Thymus (tissue), 11 donors: ENCODE measurements around the gene ULK4. TPM values are rescaled to one million over a fixed set of nuclear protein-coding genes. Genes with fewer than 3 reads are reported as not detected.
"Not testable (repeated sequence)": the region's sequence is repeated elsewhere in the genome, so short reads cannot be mapped to it uniquely, and the experiment has no call there.

ENCODE experiments used
- DNase-seq, 9 donors: peaks; one replicate each; pipeline ENCODE4 v3.0.0-alpha.2; 2013; ENCODE audit warnings: low spot score in 9 of 9, low read depth in 6 of 9, missing footprints in 1 of 9
- H3K27ac ChIP-seq, 2 donors: one replicate each; pipeline ENCODE4 v1.5.1; 2013; ENCODE audit warnings: control low read depth in 1 of 2, low read depth in 1 of 2, low read length in 1 of 2, mild to moderate bottlenecking in 1 of 2, moderate library complexity in 1 of 2
- H3K27me3 ChIP-seq, 2 donors: one replicate each; pipeline ENCODE4 v1.5.1; 2013; ENCODE audit warnings: low read length in 1 of 2; ENCODE audit not compliant: control insufficient read depth in 2 of 2, insufficient read depth in 1 of 2
- H3K36me3 ChIP-seq, 2 donors: one replicate each; pipeline ENCODE4 v1.5.1; 2013; ENCODE audit warnings: low read length in 1 of 2, mild to moderate bottlenecking in 1 of 2, moderate library complexity in 1 of 2; ENCODE audit not compliant: control insufficient read depth in 2 of 2, insufficient read depth in 2 of 2
- H3K4me1 ChIP-seq, 2 donors: one replicate each; pipeline ENCODE4 v1.5.1; 2013; ENCODE audit warnings: low read length in 2 of 2; ENCODE audit not compliant: control insufficient read depth in 2 of 2, insufficient read depth in 2 of 2
- H3K4me3 ChIP-seq, 2 donors: one replicate each; pipeline ENCODE4 v1.5.1; 2013; ENCODE audit warnings: low read length in 2 of 2, control low read depth in 1 of 2, mild to moderate bottlenecking in 1 of 2
- H3K9me3 ChIP-seq, 2 donors: one replicate each; pipeline ENCODE4 v1.5.1; 2013; ENCODE audit warnings: low read length in 1 of 2, mild to moderate bottlenecking in 1 of 2; ENCODE audit not compliant: control insufficient read depth in 2 of 2, insufficient read depth in 1 of 2
- WGBS: extraction: QIAGEN DNeasy Blood & Tissue Kit; methylation state at CpG from one replicate; pipeline ENCODE4 v1.1.7; 2013; 5-methylcytosine and 5-hydroxymethylcytosine counted together
- polyA plus RNA-seq: library from polyadenylated mRNA; stranded (reverse); fragments of 200-250 nt; gene quantifications from one replicate; pipeline ENCODE4 v1.2.3, GENCODE V29; 2013
- total RNA-seq: library from RNA; stranded (reverse); fragments of 120-200 nt; gene quantifications from one replicate; pipeline ENCODE4 v1.2.4, GENCODE V29; 2013
- donor health status: healthy.

The ULK4 gene
- total and polyA plus RNA-seq, 2 donors, result 3.4 to 6.3 TPM

DNA sequence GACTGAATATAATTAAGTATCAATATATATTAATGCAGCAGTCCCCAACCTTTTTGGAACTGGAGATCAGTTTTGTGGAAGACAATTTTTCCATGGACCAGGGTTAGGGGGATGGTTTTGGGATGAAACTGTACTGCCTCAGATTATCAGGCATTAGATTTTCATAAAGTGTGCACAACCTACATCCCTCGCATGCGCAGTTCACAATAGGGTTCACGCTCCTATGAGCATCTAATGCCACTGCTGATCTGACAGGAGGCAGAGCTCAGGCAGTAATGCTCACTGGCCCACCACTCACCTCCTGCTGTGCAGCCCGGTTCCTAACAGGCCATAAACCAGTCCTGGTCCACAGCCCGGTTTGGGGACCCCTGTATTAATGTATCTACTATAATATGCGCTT is 95.6 kb downstream of the ULK4 start:
- Histone ChIP-seq H3K27ac (no peak overlapping the region), H3K4me3 (no peak overlapping the region), H3K9me3 (no peaks in the 10 kb centered on the region), H3K36me3 (no peaks in the 10 kb centered on the region), H3K4me1 (no peaks in the 10 kb centered on the region), H3K27me3 (no peaks in the 10 kb centered on the region)
- DNase-seq, result no peak
- WGBS, result 96% methylated on average over 6 of the region's 6 CpGs

DNA sequence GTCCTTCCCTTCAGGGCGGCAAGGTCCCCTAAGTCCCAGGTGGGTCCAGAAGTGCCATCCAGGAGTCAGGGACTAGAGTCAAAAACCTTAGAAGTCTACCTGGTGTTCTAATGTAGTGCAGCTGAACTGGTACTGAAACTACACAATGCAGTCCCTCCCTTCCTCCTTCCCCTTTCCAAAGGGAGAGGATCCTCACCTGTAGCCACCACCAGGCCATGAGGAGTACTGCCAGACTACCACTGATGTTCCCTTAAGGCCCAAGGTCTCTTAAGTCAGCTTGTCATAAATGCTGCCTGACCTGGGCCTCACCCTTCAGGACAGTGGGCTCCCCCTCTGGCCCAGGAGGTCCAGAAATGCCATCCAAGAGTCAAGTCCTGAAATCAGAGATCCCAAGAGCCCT is 98.9 kb downstream of the ULK4 start:
- 98% methylated on average over 1 of the region's 1 CpG for WGBS
- DNase-seq, result no peak
- Histone ChIP-seq H3K27ac (no peak overlapping the region), H3K4me1 (no peaks in the 10 kb centered on the region), H3K9me3 (no peaks in the 10 kb centered on the region), H3K27me3 (no peaks in the 10 kb centered on the region), H3K36me3 (no peaks in the 10 kb centered on the region), H3K4me3 (no peak overlapping the region)

DNA sequence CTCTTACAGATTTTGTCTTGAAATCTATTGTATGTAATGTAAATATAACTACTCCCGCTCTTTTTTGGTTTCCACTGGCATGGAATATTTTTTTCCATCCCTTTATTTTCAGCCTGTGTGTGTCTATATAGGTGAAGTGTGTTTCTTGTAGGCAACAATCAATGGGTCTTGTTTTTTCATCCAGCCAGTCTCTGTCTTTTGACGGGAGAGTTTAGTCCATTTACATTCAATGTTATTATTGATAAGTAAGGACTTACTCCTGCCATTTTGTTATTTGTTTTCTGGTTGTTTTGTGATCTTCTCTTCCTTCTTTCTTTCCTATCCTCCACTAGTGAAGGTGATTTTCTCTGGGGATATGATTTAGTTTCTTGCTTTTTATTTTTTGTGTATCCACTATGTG is 101.4 kb downstream of the ULK4 start:
- H3K27me3 ChIP-seq, result not testable (repeated sequence)
- 97% methylated on average over 2 of the region's 2 CpGs for WGBS

DNA sequence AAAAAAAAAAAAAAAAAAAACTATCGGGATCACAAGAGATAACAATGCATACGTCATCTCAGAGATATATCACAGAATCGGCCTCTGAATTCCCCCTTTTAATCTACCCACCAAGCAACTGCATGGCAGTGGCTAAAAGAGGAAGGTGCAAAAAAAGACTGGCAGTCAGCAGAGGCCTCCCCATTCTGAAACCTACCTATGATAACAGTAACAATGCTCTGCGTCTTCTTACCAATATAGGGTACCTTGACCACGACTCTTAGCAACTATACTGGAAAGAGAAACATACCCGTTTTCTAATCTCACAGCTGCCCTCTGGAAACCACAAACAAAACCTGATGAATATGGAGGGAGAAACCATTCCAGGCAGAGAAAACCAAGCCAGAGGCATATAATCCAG is 106.9 kb downstream of the ULK4 start:
- H3K9me3 ChIP-seq, result no peaks in the 10 kb centered on the region
- DNase-seq, result no peak
- H3K4me3 ChIP-seq, result no peak overlapping the region
- no peaks in the 10 kb centered on the region for H3K27me3 ChIP-seq
- H3K4me1 ChIP-seq, result no peaks in the 10 kb centered on the region
- no peak overlapping the region for H3K27ac ChIP-seq
- WGBS, result 87% methylated on average over 6 of the region's 6 CpGs
- no peaks in the 10 kb centered on the region for H3K36me3 ChIP-seq

More for the DNA sequence above, 101.4 kb downstream of the ULK4 start:
- H3K36me3 ChIP-seq, H3K4me3 ChIP-seq, H3K4me1 ChIP-seq, DNase-seq, H3K27ac ChIP-seq, H3K9me3 ChIP-seq: not testable (repeated sequence)

DNA sequence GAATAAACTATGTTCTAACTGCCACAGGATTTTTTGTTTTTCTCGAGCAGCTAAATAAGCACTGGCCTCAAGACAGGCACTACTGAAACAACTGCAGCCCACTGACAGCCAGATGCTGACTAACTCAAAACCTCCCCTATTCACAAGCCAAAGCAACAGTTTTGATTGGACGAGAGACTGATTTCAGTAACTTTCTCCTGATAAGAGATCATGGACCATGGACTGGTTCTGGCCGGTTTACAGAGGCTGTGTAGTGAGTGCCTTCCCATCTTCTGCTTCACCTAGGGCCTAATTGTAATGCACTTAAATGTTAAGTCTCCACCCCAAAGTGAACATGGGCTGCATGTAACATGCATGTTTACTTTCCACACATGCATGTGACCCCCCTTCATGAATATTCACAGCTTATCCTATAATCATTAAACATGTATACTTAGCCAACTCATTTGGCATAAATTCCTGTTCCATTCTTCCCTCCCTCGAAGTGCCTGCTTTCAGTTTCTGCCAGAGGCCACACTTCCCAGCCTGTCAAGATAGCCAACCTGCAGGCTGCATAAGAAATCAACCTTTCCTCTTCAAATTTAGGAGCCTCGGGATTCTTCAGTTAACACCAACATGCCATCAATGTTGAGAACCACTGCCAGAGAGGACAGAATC is 108.2 kb downstream of the ULK4 start:
- DNase-seq, result no peak
- no peak overlapping the region for H3K4me3 ChIP-seq
- no peaks in the 10 kb centered on the region for H3K36me3 ChIP-seq
- no peaks in the 10 kb centered on the region for H3K27me3 ChIP-seq
- H3K4me1 ChIP-seq, result no peaks in the 10 kb centered on the region
- no peaks in the 10 kb centered on the region for H3K9me3 ChIP-seq
- H3K27ac ChIP-seq, result no peak overlapping the region
- 91% methylated on average over 5 of the region's 5 CpGs for WGBS

DNA sequence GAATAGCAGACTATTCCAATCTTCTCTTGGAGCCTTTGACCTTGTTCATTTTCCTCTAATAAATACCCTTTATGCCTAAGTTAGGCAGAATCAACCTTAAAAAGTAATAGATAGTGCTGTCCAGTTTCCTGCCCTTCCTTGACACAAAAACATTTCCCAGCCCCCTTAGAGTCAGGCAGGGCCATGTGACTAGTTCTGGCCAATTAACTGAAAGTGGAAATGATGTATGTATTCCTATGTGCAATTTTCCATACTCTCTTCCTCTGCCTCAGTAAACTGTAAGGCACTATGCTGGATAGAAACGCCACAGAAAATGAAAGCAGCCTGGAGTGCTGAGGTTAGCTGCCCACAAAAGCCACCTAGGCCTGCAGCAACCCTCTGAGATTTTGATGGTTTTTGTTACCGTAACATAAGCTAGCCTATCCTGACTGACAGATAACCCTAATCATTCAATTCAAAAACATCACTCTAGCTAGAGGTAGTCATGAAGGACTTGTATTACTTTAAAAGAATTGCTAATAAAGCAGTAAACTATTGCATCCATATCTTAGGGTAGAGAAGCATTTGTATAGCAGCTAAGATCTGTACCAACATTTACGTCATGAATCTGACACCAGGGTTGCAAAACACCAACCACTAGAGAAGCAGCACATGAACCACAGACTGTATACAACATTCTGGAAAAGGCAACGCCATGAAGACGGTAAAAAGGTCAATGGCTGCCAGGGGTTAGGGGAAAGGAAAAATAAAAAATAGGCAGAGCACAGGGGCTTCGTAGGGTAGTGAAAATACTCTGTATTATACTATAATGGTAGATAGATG is 112.9 kb downstream of the ULK4 start:
- Histone ChIP-seq H3K27ac (no peak overlapping the region), H3K4me3 (no peak overlapping the region), H3K9me3 (peaks cover 0 to 3% of the 10 kb centered on the region in 2 donors), H3K4me1 (no peaks in the 10 kb centered on the region), H3K36me3 (no peaks in the 10 kb centered on the region), H3K27me3 (no peaks in the 10 kb centered on the region)
- WGBS, result 81% methylated on average over 6 of the region's 6 CpGs
- no peak for DNase-seq

DNA sequence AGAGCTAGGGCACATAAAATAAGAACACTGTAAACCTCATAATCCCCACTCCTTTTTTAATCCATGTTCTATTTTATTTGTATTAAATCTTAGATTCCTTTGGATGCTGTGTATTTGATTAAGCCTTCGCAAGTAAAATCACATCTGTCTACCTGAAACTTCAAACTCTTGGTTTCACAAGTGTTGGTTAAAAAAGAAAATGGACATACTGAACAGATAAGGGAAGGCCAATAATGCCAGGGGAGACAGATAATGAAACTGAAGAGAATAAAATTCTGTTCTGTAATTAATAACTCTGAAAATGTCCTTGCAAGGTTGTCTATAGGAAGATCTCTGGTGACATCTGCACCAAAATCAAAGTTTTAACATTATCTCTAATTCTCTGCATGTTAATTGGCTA is 114.2 kb downstream of the ULK4 start:
- DNase-seq, result no peak
- Histone ChIP-seq H3K36me3 (no peaks in the 10 kb centered on the region), H3K9me3 (peaks cover 0 to 3% of the 10 kb centered on the region in 2 donors), H3K4me1 (no peaks in the 10 kb centered on the region), H3K27ac (no peak overlapping the region), H3K27me3 (no peaks in the 10 kb centered on the region), H3K4me3 (no peak overlapping the region)
- 100% methylated on average over 1 of the region's 1 CpG for WGBS

DNA sequence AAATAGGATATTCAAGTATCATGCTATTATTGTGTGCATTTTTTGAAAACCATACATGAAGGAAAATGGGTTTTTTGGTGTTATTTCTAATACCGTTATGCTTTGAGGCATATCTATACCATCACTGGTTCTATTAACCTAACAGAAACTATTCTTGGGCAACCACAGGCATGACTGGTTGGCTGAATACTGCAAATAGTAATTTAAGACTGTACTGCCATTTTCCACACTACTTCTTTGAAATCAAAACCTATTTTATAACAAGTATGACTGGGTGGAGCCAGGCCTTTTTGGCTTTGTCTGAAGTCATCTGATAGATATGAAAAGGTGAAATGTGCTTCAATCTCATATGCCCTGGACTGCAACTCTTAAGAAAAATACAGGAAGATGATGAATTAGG is 115.1 kb downstream of the ULK4 start:
- WGBS, result 96% methylated on average over 1 of the region's 1 CpG
- H3K36me3 ChIP-seq, result no peaks in the 10 kb centered on the region
- H3K27me3 ChIP-seq, result no peaks in the 10 kb centered on the region
- H3K27ac ChIP-seq, result no peak overlapping the region
- H3K4me1 ChIP-seq, result no peaks in the 10 kb centered on the region
- H3K4me3 ChIP-seq, result no peak overlapping the region
- H3K9me3 ChIP-seq, result peaks cover 0 to 3% of the 10 kb centered on the region in 2 donors
- no peak for DNase-seq

DNA sequence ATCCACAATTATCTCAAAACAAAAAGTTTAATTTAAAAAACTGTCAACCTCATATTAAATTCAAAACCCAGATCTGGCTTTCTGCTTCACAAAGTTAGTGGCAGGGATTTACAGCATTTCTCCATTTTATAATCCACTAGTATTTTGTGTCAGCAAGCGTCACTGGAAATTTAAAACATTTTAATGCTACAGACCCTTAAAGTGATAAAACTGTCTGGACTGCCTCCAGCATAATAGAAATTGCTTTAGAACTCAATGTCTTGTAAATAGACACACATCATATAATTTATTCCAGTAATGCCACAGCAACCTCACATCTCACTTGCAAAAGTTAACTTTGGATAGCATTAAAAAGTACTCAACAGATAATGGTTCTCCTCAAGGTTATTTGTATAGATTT is 116.1 kb downstream of the ULK4 start:
- H3K36me3 ChIP-seq, result no peaks in the 10 kb centered on the region
- 93% methylated on average over 1 of the region's 1 CpG for WGBS
- no peaks in the 10 kb centered on the region for H3K4me1 ChIP-seq
- no peak for DNase-seq
- no peaks in the 10 kb centered on the region for H3K27me3 ChIP-seq
- H3K27ac ChIP-seq, result no peak overlapping the region
- H3K4me3 ChIP-seq, result no peak overlapping the region
- peaks cover 0 to 6% of the 10 kb centered on the region in 2 donors for H3K9me3 ChIP-seq
